ENCODE results near the gene TUBB3.

TUBB3 gene

GRCh38 chr16:89955001-89955685, 32.0 kb downstream of the TUBB3 start:
- TF ChIP-seq GATA3 (IDR thresholded peaks at IDR 0.05; ENCODE audit: low read depth, low read length) = no peak

GRCh38 chr16:89956505-89957215, 33.5 kb downstream of the TUBB3 start:
- TF ChIP-seq GATA3 (IDR thresholded peaks at IDR 0.05; ENCODE audit: low read depth, low read length) = no peak
- no peak for TF ChIP-seq GATA2 (IDR thresholded peaks at IDR 0.05; ENCODE audit: low read depth, low read length)

DNA sequence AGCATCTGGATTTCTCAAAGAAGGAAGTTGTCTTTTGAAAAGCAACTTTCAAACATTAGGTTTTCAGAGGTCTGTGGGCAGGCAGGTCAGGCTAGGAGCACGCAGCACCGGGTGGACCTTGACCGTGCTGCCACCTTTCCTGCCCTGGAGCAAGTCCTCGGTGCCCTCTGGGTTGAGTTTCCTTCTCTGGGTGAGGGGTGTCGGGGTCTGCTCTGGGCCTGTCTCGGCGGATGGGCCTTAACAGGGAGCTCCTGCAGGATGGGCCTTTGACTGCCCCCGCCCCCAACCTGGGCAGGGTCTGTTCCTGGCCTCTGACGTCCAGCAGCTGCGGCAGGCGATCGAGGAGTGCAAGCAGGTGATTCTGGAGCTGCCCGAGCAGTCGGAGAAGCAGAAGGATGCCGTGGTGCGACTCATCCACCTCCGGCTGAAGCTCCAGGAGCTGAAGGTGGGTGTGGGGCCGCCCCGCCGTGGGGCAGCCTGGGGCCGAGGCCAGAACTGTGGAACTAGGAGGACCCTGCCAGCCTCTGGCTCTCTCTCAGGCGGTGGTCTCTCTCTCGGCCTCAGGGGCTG, 34.2 kb downstream of the TUBB3 start:
- no peak for TF ChIP-seq GATA2 (IDR thresholded peaks at IDR 0.05; ENCODE audit: low read depth, low read length)
- no peak for TF ChIP-seq GATA3 (IDR thresholded peaks at IDR 0.05; ENCODE audit: low read depth, low read length)

- TF ChIP-seq GATA3 (IDR thresholded peaks at IDR 0.05; ENCODE audit: low read depth, low read length) = no peak
- no peak for TF ChIP-seq GATA2 (IDR thresholded peaks at IDR 0.05; ENCODE audit: low read depth, low read length)
Observed at GRCh38 chr16:89958068-89958467, 34.9 kb downstream of the TUBB3 start.

GRCh38 chr16:89958596-89958995, 35.5 kb downstream of the TUBB3 start:
- TF ChIP-seq GATA2 (IDR thresholded peaks at IDR 0.05; ENCODE audit: low read depth, low read length) (no peak), GATA3 (IDR thresholded peaks at IDR 0.05; ENCODE audit: low read depth, low read length) (no peak)

DNA sequence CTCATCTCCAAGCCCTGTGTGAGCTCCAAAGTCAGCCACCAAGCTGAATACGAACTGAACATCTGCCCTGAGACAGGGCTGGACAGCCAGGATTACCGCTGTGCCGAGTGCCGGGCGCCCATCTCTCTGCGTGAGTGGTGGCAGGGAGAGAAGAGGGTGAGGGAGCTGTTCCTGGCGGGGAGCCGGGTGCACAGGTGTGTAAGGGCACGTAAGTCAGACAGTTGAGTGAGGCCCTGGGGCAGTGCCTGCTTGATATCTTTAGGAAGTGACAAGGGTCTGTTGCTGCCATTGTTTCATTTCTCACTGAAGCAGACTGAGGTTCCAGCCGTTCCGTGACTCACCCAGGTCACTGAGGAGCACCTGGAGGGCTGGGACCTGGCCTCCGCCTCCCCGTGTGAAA, 37.8 kb downstream of the TUBB3 start:
- TF ChIP-seq GATA3 (IDR thresholded peaks at IDR 0.05; ENCODE audit: low read depth, low read length) (no peak), GATA2 (IDR thresholded peaks at IDR 0.05; ENCODE audit: low read depth, low read length) (no peak)

- TF ChIP-seq GATA2 (IDR thresholded peaks at IDR 0.05; ENCODE audit: low read depth, low read length) (no peak), GATA3 (IDR thresholded peaks at IDR 0.05; ENCODE audit: low read depth, low read length) (no peak)
Observed at GRCh38 chr16:89961920-89962319, 38.8 kb downstream of the TUBB3 start.

GRCh38 chr16:89962754-89963498, 39.8 kb downstream of the TUBB3 start:
- TF ChIP-seq GATA2 (IDR thresholded peaks at IDR 0.05; ENCODE audit: low read depth, low read length) (no peak), GATA3 (IDR thresholded peaks at IDR 0.05; ENCODE audit: low read depth, low read length) (no peak)

DNA sequence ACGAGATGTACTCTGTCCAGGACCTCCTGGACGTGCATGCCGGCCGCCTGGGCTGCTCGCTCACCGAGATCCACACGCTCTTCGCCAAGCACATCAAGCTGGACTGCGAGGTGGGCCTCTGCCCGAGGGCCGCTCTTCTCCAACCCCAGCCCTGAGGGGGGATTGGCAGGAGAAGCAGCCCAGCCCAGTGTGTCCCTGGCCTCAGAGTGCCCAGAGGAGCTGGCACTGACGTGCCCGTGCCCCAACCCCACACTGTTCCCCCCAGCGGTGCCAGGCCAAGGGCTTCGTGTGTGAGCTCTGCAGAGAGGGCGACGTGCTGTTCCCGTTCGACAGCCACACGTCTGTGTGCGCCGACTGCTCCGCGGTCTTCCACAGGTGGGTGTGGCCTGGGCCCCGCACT, 41.1 kb downstream of the TUBB3 start:
- TF ChIP-seq GATA3 (IDR thresholded peaks at IDR 0.05; ENCODE audit: low read depth, low read length) = no peak
- no peak for TF ChIP-seq GATA2 (IDR thresholded peaks at IDR 0.05; ENCODE audit: low read depth, low read length)

- TF ChIP-seq GATA2 (IDR thresholded peaks at IDR 0.05; ENCODE audit: low read depth, low read length) = no peak
- TF ChIP-seq GATA3 (IDR thresholded peaks at IDR 0.05; ENCODE audit: low read depth, low read length) = no peak
Observed at GRCh38 chr16:89965447-89966225, 42.5 kb downstream of the TUBB3 start.

DNA sequence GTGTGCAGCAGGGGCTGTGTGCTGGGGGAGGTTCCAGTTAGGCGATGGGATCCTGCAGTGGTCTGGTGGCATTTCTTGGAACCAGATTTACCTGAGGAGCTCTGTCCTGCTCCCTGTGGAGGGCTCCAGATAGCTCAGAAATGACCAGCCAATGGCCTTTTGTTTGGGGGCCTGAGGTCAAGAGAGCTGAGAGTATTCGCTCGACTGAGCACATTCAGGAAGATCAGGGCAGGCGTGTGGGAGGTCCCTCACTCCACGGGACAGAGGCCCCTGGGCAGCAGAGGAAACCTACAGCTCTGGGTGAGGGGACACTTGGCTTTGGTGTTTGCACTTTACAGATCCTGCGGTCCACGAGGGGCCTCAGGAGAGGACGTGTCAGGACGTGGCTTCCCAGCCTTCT, 43.6 kb downstream of the TUBB3 start:
- TF ChIP-seq GATA3 (IDR thresholded peaks at IDR 0.05; ENCODE audit: low read depth, low read length) = no peak
- TF ChIP-seq GATA2 (IDR thresholded peaks at IDR 0.05; ENCODE audit: low read depth, low read length) = no peak

DNA sequence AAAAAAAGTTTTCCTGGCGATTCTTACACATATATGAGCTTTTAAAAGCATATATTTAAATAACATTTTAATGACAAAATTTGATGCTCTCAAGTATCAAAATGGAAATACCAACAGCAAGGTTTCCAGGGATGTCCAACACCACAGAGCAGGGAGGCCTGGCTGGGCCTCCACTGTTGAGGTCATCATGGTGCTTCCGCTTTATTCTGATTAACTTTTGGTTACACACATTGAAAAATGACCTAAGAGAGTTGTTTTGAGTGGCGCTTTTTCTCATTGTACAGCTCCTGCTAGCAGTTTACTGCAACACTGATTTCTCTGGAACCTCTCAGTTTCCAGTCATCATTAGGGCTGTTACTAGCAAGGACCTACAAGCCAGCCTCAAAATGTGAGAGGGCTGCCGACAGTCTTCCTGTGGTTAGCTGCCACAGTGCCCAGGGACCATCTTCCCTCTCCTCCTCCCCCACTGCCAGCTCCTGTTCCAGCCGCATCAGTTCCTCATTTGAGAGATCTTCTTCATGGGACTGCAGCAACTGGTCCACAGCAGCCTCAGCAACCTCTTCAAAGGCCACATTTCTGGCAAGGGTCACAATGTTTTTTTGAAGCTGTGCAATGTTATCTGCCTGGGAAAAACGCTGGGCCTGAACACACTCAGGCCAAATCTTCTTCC, 46.7 kb downstream of the TUBB3 start:
- TF ChIP-seq GATA3 (IDR thresholded peaks at IDR 0.05; ENCODE audit: low read depth, low read length) (no peak), GATA2 (IDR thresholded peaks at IDR 0.05; ENCODE audit: low read depth, low read length) (no peak)
